Neural progenitor cell (in vitro differentiated cells): ENCODE data around the gene HYOU1. TPM values are rescaled to one million over a fixed set of nuclear protein-coding genes. Genes with fewer than 3 reads are reported as not detected.
"Not testable (repeated sequence)": the region's sequence is repeated elsewhere in the genome, so short reads cannot be mapped to it uniquely, and the experiment has no call there.

ENCODE experiments used
- DNase-seq: peaks from one replicate; pipeline ENCODE4 v3.0.0-alpha.2; 2016; ENCODE audit warnings: low spot score
- H2AFZ ChIP-seq: fragments of 200-600 bp; sonication (generic); replicated peaks from 2 replicates; pipeline ENCODE4 v1.6.1; 2016; ENCODE audit warnings: antibody characterized with exemption
- H3F3A ChIP-seq: fragments of 200-600 bp; sonication (generic); 2 replicates; pipeline ENCODE4 v1.6.1; 2016; ENCODE audit warnings: antibody characterized with exemption, low read depth
- H3K27ac ChIP-seq: fragments of 200-600 bp; sonication (generic); 2 replicates; pipeline ENCODE4 v1.5.1; 2016; ENCODE audit warnings: mild to moderate bottlenecking
- H3K27me3 ChIP-seq: fragments of 200-600 bp; sonication (generic); 2 replicates; pipeline ENCODE4 v1.6.1; 2016; ENCODE audit warnings: mild to moderate bottlenecking, moderate library complexity
- H3K36me3 ChIP-seq: fragments of 200-600 bp; sonication (generic); 2 replicates; pipeline ENCODE4 v1.5.1; 2016
- H3K4me1 ChIP-seq: fragments of 200-600 bp; sonication (generic); 2 replicates; pipeline ENCODE4 v1.6.1; 2016; ENCODE audit warnings: mixed run types
- H3K4me2 ChIP-seq: fragments of 200-600 bp; sonication (generic); 2 replicates; pipeline ENCODE4 v1.6.1; 2016
- H3K4me3 ChIP-seq: fragments of 200-600 bp; sonication (generic); 2 replicates; pipeline ENCODE4 v1.5.1; 2016
- H3K79me2 ChIP-seq: fragments of 200-600 bp; sonication (generic); 2 replicates; pipeline ENCODE4 v1.6.1; 2016; ENCODE audit warnings: low read depth
- H3K9ac ChIP-seq: fragments of 200-600 bp; sonication (generic); 2 replicates; pipeline ENCODE4 v1.6.1; 2016
- H3K9me3 ChIP-seq: fragments of 200-600 bp; sonication (generic); 2 replicates; pipeline ENCODE4 v1.5.1; 2016; ENCODE audit warnings: low read depth
- H4K20me1 ChIP-seq: fragments of 200-600 bp; sonication (generic); 2 replicates; pipeline ENCODE4 v1.6.1; 2016; ENCODE audit warnings: low read depth
- H3K27ac Mint-ChIP-seq: 3 replicates; pipeline ENCODE4 v1.8.0; 2021; ENCODE audit warnings: mixed read lengths
- H3K27me3 Mint-ChIP-seq: 2 replicates; pipeline ENCODE4 v1.8.0; 2022; ENCODE audit warnings: low read depth, mild to moderate bottlenecking, inconsistent platforms, moderate library complexity, mixed read lengths; ENCODE audit not compliant: insufficient read depth
- H3K36me3 Mint-ChIP-seq: 3 replicates; pipeline ENCODE4 v1.8.0; 2021; ENCODE audit warnings: mixed read lengths
- H3K4me1 Mint-ChIP-seq: 3 replicates; pipeline ENCODE4 v1.8.0; 2021; ENCODE audit warnings: mixed read lengths
- H3K4me3 Mint-ChIP-seq: 3 replicates; pipeline ENCODE4 v1.8.0; 2021; ENCODE audit warnings: mild to moderate bottlenecking, moderate library complexity, mixed read lengths
- H3K9me3 Mint-ChIP-seq: 3 replicates; pipeline ENCODE4 v1.8.0; 2020; ENCODE audit warnings: mixed read lengths
- CTCF ChIP-seq: fragments of 200-600 bp; sonication (generic); IDR thresholded peaks from 2 replicates; pipeline ENCODE4 v1.5.1; 2017; ENCODE audit warnings: antibody characterized with exemption, mild to moderate bottlenecking
- EZH2 ChIP-seq: fragments of 200-600 bp; sonication (generic); IDR thresholded peaks from 2 replicates; pipeline ENCODE4 v1.6.1; 2017; ENCODE audit warnings: antibody characterized with exemption, mild to moderate bottlenecking, moderate library complexity
- EZH2phosphoT487 ChIP-seq: fragments of 200-600 bp; sonication (generic); IDR thresholded peaks from 2 replicates; pipeline ENCODE4 v1.6.1; 2017; ENCODE audit warnings: antibody characterized with exemption
- total RNA-seq: library from RNA; depleted of rRNA; stranded (reverse); fragments of >200 nt; gene quantifications from 2 replicates; pipeline ENCODE4 v1.2.3, GENCODE V29; 2015; ENCODE audit warnings: low replicate concordance

HYOU1 gene
- total RNA-seq: 129 and 203 TPM in 2 replicates

GRCh38 chr11:119057000-119057769 lies at the start of gene HYOU1:
Gene HYOU1 (minus strand): TSS chr11:119057205. CDS start chr11:119056160, 1,045 bp downstream.
- peak within 1 kb of the TSS; percentile 99 for H3K27ac ChIP-seq
- H4K20me1 ChIP-seq: peaks cover 12% of the 10 kb centered on the region
- TF ChIP-seq EZH2phosphoT487: no peak
- no peak for TF ChIP-seq EZH2
- TF ChIP-seq CTCF: peak; percentile 50
- Mint-ChIP-seq H3K4me1 (peaks cover 18% of the 10 kb centered on the region), H3K27me3 (peaks cover 4% of the 10 kb centered on the region), H3K9me3 (no peaks in the 10 kb centered on the region), H3K27ac (peak within 1 kb of the TSS; percentile 88), H3K4me3 (peak within 1 kb of the TSS; percentile 96), H3K36me3 (peaks cover 27% of the 10 kb centered on the region)
- H3K4me2 ChIP-seq: peak within 1 kb of the TSS; percentile 95
- peak; percentile 100 for DNase-seq
- no peaks in the 10 kb centered on the region for H3K9me3 ChIP-seq
- H2AFZ ChIP-seq: peak within 1 kb of the TSS; percentile 67
- H3K4me1 ChIP-seq: peaks cover 6% of the 10 kb centered on the region
- H3K79me2 ChIP-seq: peaks cover 42% of the 10 kb centered on the region
- H3F3A ChIP-seq: peaks cover 16% of the 10 kb centered on the region
- H3K36me3 ChIP-seq: no peaks in the 10 kb centered on the region
- H3K27me3 ChIP-seq: no peaks in the 10 kb centered on the region
- H3K9ac ChIP-seq: peak within 1 kb of the TSS; percentile 96
- H3K4me3 ChIP-seq: peak within 1 kb of the TSS; percentile 84

GRCh38 chr11:119103793-119104192 lies 46.8 kb upstream of the HYOU1 start:
- peaks cover 33% of the 10 kb centered on the region for H3K79me2 ChIP-seq

DNA sequence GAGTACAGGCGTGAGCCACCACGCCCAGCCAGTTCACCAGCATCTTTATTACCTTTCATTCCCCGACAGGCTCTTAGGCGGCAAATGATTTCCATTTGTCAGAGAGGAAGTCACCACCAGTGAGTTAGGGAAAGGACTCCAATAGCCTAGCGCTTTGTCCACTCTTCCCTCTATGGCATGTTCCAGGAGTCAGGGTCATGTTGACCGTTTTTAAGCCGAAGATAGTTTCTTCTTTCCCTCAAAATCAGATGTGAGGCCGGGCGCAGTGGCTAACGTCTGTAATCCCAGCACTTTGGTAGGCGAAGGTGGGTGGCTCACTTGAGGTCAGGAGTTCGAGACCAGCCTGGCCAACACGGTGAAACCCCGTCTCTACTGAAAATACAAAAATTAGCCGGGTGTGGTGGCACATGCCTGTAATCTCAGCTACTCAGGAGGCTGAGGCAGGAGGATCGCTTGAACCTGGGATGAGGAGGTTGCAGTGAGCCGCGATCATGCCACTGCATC lies 46.2 kb upstream of the HYOU1 start:
- Histone ChIP-seq H3K79me2 (peaks cover 33% of the 10 kb centered on the region), H3K4me3 (peak overlapping the region; percentile 89), H3F3A (peaks cover 50% of the 10 kb centered on the region), H3K4me1 (peaks cover 14% of the 10 kb centered on the region), H3K4me2 (peak overlapping the region; percentile 99), H3K27ac (peak overlapping the region; percentile 97)
- not testable (repeated sequence) for H3K9ac ChIP-seq, H3K9me3 ChIP-seq, H3K9me3 Mint-ChIP-seq, H3K36me3 Mint-ChIP-seq, DNase-seq, H3K27me3 Mint-ChIP-seq, H3K27me3 ChIP-seq, H4K20me1 ChIP-seq, H2AFZ ChIP-seq, H3K36me3 ChIP-seq
- Mint-ChIP-seq H3K27ac (peak overlapping the region; percentile 60), H3K4me1 (peaks cover 46% of the 10 kb centered on the region), H3K4me3 (peak overlapping the region; percentile 93)

More at GRCh38 chr11:119103793-119104192, 46.8 kb upstream of the HYOU1 start:
- peak; percentile 7 for TF ChIP-seq CTCF
- no peak for TF ChIP-seq EZH2phosphoT487
- H3K4me1 Mint-ChIP-seq: peaks cover 51% of the 10 kb centered on the region
- Histone ChIP-seq H3K4me3 (no peak overlapping the region), H3K9me3 (no peaks in the 10 kb centered on the region), H2AFZ (no peak overlapping the region), H3K4me1 (peaks cover 18% of the 10 kb centered on the region), H3K4me2 (no peak overlapping the region), H3K27me3 (peaks cover 15% of the 10 kb centered on the region), H3K9ac (no peak overlapping the region), H3F3A (peaks cover 56% of the 10 kb centered on the region), H3K27ac (no peak overlapping the region), H3K36me3 (no peaks in the 10 kb centered on the region), H4K20me1 (peaks cover 4% of the 10 kb centered on the region)
- peaks cover 2% of the 10 kb centered on the region for H3K27me3 Mint-ChIP-seq
- no peak for DNase-seq
- H3K27ac Mint-ChIP-seq: peak overlapping the region; percentile 85
- H3K36me3 Mint-ChIP-seq: peaks cover 3% of the 10 kb centered on the region
- H3K4me3 Mint-ChIP-seq: peak overlapping the region; percentile 93
- no peaks in the 10 kb centered on the region for H3K9me3 Mint-ChIP-seq
